H9 (cell line): Measurements from ENCODE around the gene MUCL3. TPM values are rescaled to one million over a fixed set of nuclear protein-coding genes. Genes with fewer than 3 reads are reported as not detected.

ENCODE experiments used
- DNase-seq: peaks from one replicate; pipeline ENCODE4 v3.0.0-alpha.2; 2017
- H2AFZ ChIP-seq: one replicate; pipeline ENCODE4 v1.6.1; 2013; ENCODE audit warnings: mild to moderate bottlenecking, low read length, control low read depth, moderate library complexity
- H2AK5ac ChIP-seq: 2 replicates; pipeline ENCODE4 v1.6.1; 2013; ENCODE audit warnings: low read length, control low read depth, mixed read lengths; ENCODE audit not compliant: insufficient read length
- H2BK120ac ChIP-seq: one replicate; pipeline ENCODE4 v1.6.1; 2013; ENCODE audit warnings: low read depth, mild to moderate bottlenecking, low read length, control low read depth, inconsistent platforms; ENCODE audit not compliant: poor library complexity, severe bottlenecking
- H2BK12ac ChIP-seq: 2 replicates; pipeline ENCODE4 v1.6.1; 2013; ENCODE audit warnings: low read length, control low read depth, mixed read lengths, low read depth; ENCODE audit not compliant: insufficient read length
- H2BK15ac ChIP-seq: 2 replicates; pipeline ENCODE4 v1.6.1; 2013; ENCODE audit warnings: low read depth, low read length, control low read depth
- H2BK20ac ChIP-seq: one replicate; pipeline ENCODE4 v1.6.1; 2013; ENCODE audit warnings: low read depth, mild to moderate bottlenecking, low read length, control low read depth, inconsistent platforms; ENCODE audit not compliant: poor library complexity, severe bottlenecking
- H2BK5ac ChIP-seq: 2 replicates; pipeline ENCODE4 v1.6.1; 2013; ENCODE audit warnings: low read length, control low read depth, mixed read lengths; ENCODE audit not compliant: insufficient read length
- H3K14ac ChIP-seq: 2 replicates; pipeline ENCODE4 v1.6.1; 2013; ENCODE audit warnings: low read length, control low read depth; ENCODE audit not compliant: insufficient read depth
- H3K18ac ChIP-seq: 2 replicates; pipeline ENCODE4 v1.6.1; 2013; ENCODE audit warnings: low read depth, mild to moderate bottlenecking, mixed read lengths, low read length, control low read depth; ENCODE audit not compliant: insufficient read length
- H3K23ac ChIP-seq: 2 replicates; pipeline ENCODE4 v1.6.1; 2013; ENCODE audit warnings: low read length, control low read depth, mixed read lengths, low read depth; ENCODE audit not compliant: insufficient read length
- H3K23me2 ChIP-seq: 2 replicates; pipeline ENCODE4 v1.6.1; 2013; ENCODE audit warnings: low read depth, mild to moderate bottlenecking, mixed read lengths, low read length, control low read depth; ENCODE audit not compliant: insufficient read length, poor library complexity, severe bottlenecking
- H3K27ac ChIP-seq: 2 replicates; pipeline ENCODE4 v1.5.1; 2013; ENCODE audit warnings: low read length, control low read depth, mixed read lengths, low read depth; ENCODE audit not compliant: insufficient read length
- H3K27me3 ChIP-seq: 2 replicates; pipeline ENCODE4 v1.6.1; 2013; ENCODE audit warnings: low read length, control low read depth, inconsistent platforms; ENCODE audit not compliant: insufficient read depth
- H3K4ac ChIP-seq: 2 replicates; pipeline ENCODE4 v1.6.1; 2013; ENCODE audit warnings: low read depth, mild to moderate bottlenecking, control low read depth, inconsistent platforms, low read length, moderate library complexity
- H3K4me1 ChIP-seq: 2 replicates; pipeline ENCODE4 v1.6.1; 2013; ENCODE audit warnings: low read length, control low read depth, inconsistent platforms; ENCODE audit not compliant: insufficient read depth
- H3K4me2 ChIP-seq: 2 replicates; pipeline ENCODE4 v1.6.1; 2013; ENCODE audit warnings: low read length, control low read depth, mixed read lengths; ENCODE audit not compliant: insufficient read length, insufficient read depth
- H3K56ac ChIP-seq: 2 replicates; pipeline ENCODE4 v1.6.1; 2013; ENCODE audit warnings: low read depth, mild to moderate bottlenecking, mixed read lengths, low read length, control low read depth; ENCODE audit not compliant: insufficient read length
- H3K79me1 ChIP-seq: 2 replicates; pipeline ENCODE4 v1.6.1; 2013; ENCODE audit warnings: low read depth, mild to moderate bottlenecking, moderate library complexity, low read length, control low read depth, inconsistent platforms; ENCODE audit not compliant: insufficient read depth, poor library complexity, severe bottlenecking
- H3K79me2 ChIP-seq: 2 replicates; pipeline ENCODE4 v1.6.1; 2013; ENCODE audit warnings: low read length, control low read depth, inconsistent platforms; ENCODE audit not compliant: insufficient read depth
- H3K9ac ChIP-seq: 2 replicates; pipeline ENCODE4 v1.6.1; 2013; ENCODE audit warnings: low read length, control low read depth, mixed read lengths; ENCODE audit not compliant: insufficient read length; ENCODE audit errors: extremely low read depth
- H3K9me3 ChIP-seq: one replicate; pipeline ENCODE4 v1.6.1; 2013; ENCODE audit warnings: low read depth, low read length, inconsistent platforms; ENCODE audit not compliant: control insufficient read depth
- H3T11ph ChIP-seq: one replicate; pipeline ENCODE4 v1.6.1; 2013; ENCODE audit warnings: mild to moderate bottlenecking, low read length, control low read depth, inconsistent platforms
- H4K20me1 ChIP-seq: one replicate; pipeline ENCODE4 v1.6.1; 2013; ENCODE audit not compliant: control insufficient read depth, insufficient read length, insufficient read depth
- H4K5ac ChIP-seq: 2 replicates; pipeline ENCODE4 v1.6.1; 2013; ENCODE audit warnings: low read depth, mild to moderate bottlenecking, mixed read lengths, low read length, control low read depth; ENCODE audit not compliant: insufficient read length
- H4K8ac ChIP-seq: replicated peaks from 2 replicates; pipeline ENCODE4 v1.6.1; 2013; ENCODE audit warnings: low read length, control low read depth, mixed read lengths, low read depth; ENCODE audit not compliant: insufficient read length
- H4K91ac ChIP-seq: 2 replicates; pipeline ENCODE4 v1.6.1; 2013; ENCODE audit warnings: low read depth, mild to moderate bottlenecking, moderate library complexity, mixed read lengths, low read length, control low read depth; ENCODE audit not compliant: insufficient read length
- H3K27ac Mint-ChIP-seq, 3 experiments: 2 replicates in 2 of 3; 3 replicates in 1 of 3; pipeline ENCODE4 v1.8.0; 2020 to 2021; ENCODE audit warnings: mixed read lengths in 3 of 3, mild to moderate bottlenecking in 1 of 3, moderate library complexity in 1 of 3
- H3K27me3 Mint-ChIP-seq: 2 replicates; pipeline ENCODE4 v1.8.0; 2021; ENCODE audit warnings: low read depth, mild to moderate bottlenecking, moderate library complexity, mixed read lengths
- H3K36me3 Mint-ChIP-seq, 3 experiments: 2 replicates in 2 of 3; 3 replicates in 1 of 3; pipeline ENCODE4 v1.8.0; 2020 to 2021; ENCODE audit warnings: low read depth in 3 of 3, mixed read lengths in 3 of 3; ENCODE audit not compliant: insufficient read depth in 1 of 3
- H3K4me1 Mint-ChIP-seq, 2 experiments: 2 replicates each; pipeline ENCODE4 v1.8.0; 2020; ENCODE audit warnings: mixed read lengths in 2 of 2
- H3K4me3 Mint-ChIP-seq, 2 experiments: 2 replicates in 1 of 2; 3 replicates in 1 of 2; pipeline ENCODE4 v1.8.0; 2020 to 2021; ENCODE audit warnings: mild to moderate bottlenecking in 2 of 2, mixed read lengths in 2 of 2, moderate library complexity in 1 of 2
- H3K9me3 Mint-ChIP-seq, 2 experiments: 2 replicates in 1 of 2; 3 replicates in 1 of 2; pipeline ENCODE4 v1.8.0; 2020; ENCODE audit warnings: mild to moderate bottlenecking in 2 of 2, mixed read lengths in 2 of 2, moderate library complexity in 1 of 2
- CTCF ChIP-seq: fragments of 200-600 bp; sonication (generic); conservative IDR thresholded peaks from 3 replicates; pipeline ENCODE4 v1.8.0; 2021; ENCODE audit warnings: antibody characterized with exemption, mild to moderate bottlenecking
- WGBS: extraction: QIAGEN DNeasy Blood & Tissue Kit; methylation state at CpG from one replicate; pipeline ENCODE4 v1.1.7; 2013; ENCODE audit warnings: missing lambda C conversion rate, low lambda C conversion rate, mixed read lengths; ENCODE audit not compliant: insufficient read length; ENCODE audit errors: extremely low coverage; 5-methylcytosine and 5-hydroxymethylcytosine counted together
- total RNA-seq: library from RNA; stranded (reverse); gene quantifications from 2 replicates; pipeline ENCODE4 v1.2.1, GENCODE V29; 2021

The MUCL3 gene
- total RNA-seq, 1 experiment from 2014 or later, result 0.15 TPM

DNA sequence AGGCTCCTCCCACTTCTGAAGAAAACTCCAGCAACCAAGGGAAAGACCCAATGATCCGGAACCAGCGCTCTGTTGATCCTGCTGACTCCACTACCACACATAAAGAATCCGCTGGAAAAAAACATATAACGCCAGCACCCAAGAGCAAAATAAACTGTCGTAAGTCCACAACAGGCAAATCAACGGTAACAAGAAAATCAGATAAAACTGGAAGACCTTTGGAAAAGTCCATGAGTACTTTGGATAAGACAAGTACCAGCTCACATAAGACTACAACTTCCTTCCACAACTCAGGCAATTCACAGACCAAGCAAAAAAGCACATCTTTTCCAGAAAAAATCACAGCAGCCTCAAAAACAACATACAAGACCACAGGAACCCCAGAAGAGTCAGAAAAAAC lies 8.0 kb downstream of the MUCL3 start:
- H3K79me2 ChIP-seq, result no peaks in the 10 kb centered on the region
- no peaks in the 10 kb centered on the region; a peak in 1 of 7 replicates for H3K36me3 Mint-ChIP-seq
- H3T11ph ChIP-seq, result no peak overlapping the region
- H2BK5ac ChIP-seq, result no peak overlapping the region
- H3K27ac Mint-ChIP-seq, result no peak overlapping the region
- no peak overlapping the region for H2AK5ac ChIP-seq
- H4K5ac ChIP-seq, result no peak overlapping the region
- H3K56ac ChIP-seq, result no peak overlapping the region
- H3K4me2 ChIP-seq, result no peak overlapping the region
- H3K4me3 Mint-ChIP-seq, result no peak overlapping the region
- no peaks in the 10 kb centered on the region for H3K79me1 ChIP-seq
- H2AFZ ChIP-seq, result no peak overlapping the region
- no peak overlapping the region for H3K9ac ChIP-seq
- H4K8ac ChIP-seq, result no peak overlapping the region
- H3K27ac ChIP-seq, result no peak overlapping the region
- no peaks in the 10 kb centered on the region for H3K4me1 ChIP-seq
- DNase-seq, result no peak
- no peaks in the 10 kb centered on the region for H3K23me2 ChIP-seq
- H2BK120ac ChIP-seq, result no peak overlapping the region
- no peak overlapping the region for H3K14ac ChIP-seq
- H3K27me3 ChIP-seq, result no peaks in the 10 kb centered on the region; the same call in 1 of the 2 replicates
- H4K20me1 ChIP-seq, result no peaks in the 10 kb centered on the region
- no peaks in the 10 kb centered on the region for H3K9me3 ChIP-seq
- no peak overlapping the region for H3K18ac ChIP-seq
- peaks cover 6 to 7% of the 10 kb centered on the region in 2 experiments for H3K4me1 Mint-ChIP-seq
- H2BK12ac ChIP-seq, result no peak overlapping the region
- H4K91ac ChIP-seq, result no peak overlapping the region
- H3K23ac ChIP-seq, result no peak overlapping the region
- H3K9me3 Mint-ChIP-seq, result peaks cover 0 to 8% of the 10 kb centered on the region in 2 experiments; a peak in 3 of 5 replicates
- H2BK15ac ChIP-seq, result no peak overlapping the region
- no peak overlapping the region for H2BK20ac ChIP-seq
- H3K4ac ChIP-seq, result no peak overlapping the region
- TF ChIP-seq CTCF, result no peak
- peaks cover 46% of the 10 kb centered on the region for H3K27me3 Mint-ChIP-seq
- WGBS, result no CpG with 5 or more reads among the region's 6 CpGs
